HG02852 (cell line): ENCODE data around the gene OAS1.
"Not testable (repeated sequence)": the region's sequence is repeated elsewhere in the genome, so short reads cannot be mapped to it uniquely, and the experiment has no call there.

Experiments
- ATAC-seq: cut with Tn5 transposase; IDR thresholded peaks from one replicate; pipeline ENCODE4 v1.9.1; 2021; ENCODE audit warnings: mild to moderate bottlenecking, moderate library complexity; ENCODE audit not compliant: unreplicated experiment

OAS1 gene

DNA sequence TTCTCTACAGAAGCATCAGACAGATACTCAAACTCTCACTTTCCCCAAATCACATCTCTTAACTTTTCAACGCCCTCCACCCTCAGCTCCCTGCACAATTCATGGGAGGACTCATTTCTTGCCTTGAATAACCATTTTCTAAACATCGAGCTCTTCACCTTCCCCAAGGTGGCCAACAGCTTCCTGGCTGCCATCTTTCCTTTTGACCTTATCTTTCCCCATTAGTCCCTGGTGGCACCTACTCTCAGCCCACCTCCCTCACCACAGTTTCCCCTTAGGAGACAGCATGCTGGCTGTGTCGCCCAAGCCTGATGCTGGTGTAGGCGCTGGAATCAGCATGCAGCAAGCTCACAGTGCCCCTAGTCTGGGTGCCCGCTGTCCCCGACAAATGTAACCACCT is 8.4 kb upstream of the OAS1 start:
- ATAC-seq, result no peak

DNA sequence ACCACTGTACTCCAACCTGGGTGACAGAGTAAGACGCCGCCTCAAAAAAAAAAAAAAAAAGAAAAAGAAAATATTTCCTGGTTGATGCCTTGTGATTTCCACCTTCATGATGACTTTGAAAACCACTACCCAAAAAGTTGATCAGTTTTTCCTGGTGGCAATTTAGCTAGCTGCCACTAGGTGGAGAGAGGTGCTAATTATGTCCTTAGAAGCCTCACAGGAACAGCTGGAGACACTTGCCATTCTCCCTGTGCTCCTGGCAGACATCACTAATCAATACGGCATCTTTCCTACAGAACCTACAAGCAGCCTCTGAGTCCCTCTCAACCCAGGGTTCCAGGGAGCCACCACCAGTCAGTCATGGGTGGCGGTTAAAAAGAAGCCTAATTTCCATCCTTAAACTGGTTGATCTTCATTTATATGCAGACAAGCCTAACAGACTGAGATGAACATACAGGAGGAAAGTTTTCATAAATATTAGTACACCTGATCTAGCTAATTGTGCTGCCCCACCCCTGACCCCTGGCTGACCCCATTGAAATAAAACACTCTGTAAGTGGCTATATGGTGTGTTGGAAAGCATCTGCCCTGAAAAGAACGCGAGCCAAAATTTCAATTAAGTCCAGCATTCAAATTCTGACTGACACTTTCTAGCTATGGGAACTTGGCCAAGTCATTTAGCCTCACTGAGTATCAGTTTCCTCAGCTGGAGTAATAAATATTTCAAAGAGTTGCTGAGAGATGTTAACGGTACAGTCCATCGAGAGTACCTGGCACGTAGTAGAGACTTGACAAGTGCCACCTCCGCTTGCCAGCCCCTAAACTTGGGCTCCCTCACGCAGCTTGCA is 6.2 kb upstream of the OAS1 start:
- no peak for ATAC-seq

GRCh38 chr12:112901271-112901670 is 5.5 kb upstream of the OAS1 start:
- no peak for ATAC-seq

DNA sequence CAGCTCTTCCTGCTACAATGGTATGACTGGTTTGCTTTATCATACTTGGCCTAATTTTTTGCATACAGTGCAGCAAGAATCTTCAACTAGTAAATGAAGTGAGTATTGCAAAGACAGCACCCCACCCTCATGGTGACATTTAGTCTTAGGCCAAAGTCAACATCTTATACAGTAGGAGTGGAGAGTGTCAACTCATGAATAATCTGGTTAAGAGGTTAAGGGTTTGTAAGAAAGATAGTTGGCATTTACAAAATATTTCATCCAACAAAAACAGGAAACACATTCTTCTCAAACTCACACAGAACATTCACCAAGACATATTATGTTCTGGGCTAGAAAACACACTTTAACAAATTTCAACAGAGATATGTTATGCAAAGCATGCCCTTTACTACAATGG is 2.2 kb upstream of the OAS1 start:
- ATAC-seq, result no peak

DNA sequence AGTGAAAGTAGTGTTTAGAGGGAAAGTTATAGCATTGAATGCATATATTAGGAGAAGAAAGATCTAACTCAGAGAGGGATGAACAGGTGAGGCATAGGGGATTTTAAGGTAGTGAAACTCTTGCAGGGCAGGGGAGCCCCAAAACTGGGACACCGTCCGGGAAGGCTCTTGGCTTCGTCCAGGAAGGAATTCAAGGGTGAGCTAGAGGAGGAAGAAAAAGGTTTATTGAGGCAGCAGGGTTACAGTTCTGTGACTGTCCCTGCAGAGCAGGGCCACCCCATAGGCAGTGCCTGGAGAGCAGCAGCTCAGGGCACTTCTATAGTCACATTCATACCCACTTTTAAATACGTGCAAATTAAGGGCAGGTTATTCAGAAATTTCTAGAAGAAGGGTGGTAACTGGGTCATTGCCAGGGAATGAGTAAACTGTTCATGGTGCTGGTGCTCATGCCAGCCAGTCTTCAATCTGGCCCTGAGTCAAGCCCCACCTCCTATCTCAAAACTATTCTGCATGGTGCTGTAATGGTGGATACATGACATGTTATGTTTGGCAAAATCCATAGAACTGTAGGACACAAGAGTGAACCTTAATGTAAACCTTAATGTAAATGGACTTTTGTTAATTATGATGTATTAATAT is 1.2 kb upstream of the OAS1 start:
- ATAC-seq, result no peak

DNA sequence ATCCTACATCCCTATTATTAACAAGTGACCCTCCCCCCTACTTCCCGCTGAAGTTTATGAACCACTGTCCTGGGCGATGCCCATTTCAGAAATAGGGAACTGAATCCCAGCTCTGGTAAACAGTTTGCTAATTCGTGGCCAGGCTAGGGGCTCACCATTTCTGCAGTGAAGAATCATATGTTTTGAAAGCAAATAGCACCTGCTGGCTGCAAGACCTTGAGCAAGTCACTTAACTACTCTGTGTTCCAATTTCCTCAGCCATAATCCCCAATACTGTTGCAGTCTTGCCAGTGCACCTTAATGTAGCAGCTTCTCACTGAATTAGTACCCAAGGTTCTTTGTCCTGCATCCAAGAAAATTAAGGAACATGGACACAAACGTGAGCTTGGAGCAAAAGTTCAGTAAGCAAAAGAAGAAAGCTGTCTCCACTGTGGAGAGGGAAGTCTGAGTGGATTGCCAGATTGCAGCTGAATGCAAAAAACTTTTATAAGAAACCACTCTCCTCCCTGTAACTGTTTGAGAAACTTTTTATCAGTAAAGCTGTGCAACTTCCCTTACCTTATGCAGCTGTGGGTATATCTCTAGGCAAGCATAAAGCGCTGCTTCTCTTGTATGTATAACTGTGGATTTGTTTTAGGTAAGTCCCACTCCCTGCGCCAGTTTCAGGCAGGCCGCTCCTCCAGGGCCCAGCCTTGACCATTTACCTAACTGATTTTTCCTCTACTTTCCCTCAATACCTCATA is 824 bp downstream of the OAS1 start:
- ATAC-seq, result peak; percentile 60

- ATAC-seq, result no peak
These were observed 1.8 kb downstream of the OAS1 start for GRCh38 chr12:112908548-112908947.

DNA sequence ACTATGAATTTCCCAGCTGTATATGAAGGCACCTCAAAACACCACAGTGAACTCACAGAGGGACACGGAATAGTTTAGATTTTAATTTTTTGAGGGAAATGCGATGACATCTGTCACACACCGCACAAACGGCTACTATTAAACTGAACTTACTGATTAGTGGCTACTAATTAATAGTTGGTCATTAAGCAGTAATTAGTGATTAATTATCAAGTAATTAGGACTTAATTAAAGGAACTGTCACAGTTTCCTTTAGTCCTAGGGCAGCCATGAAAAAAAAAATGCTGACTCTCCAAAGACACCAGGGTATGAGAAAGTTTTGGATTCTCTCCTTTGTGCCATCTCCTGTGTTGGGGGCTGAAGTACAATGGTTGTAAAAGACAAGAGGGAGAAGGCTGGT is 2.9 kb downstream of the OAS1 start:
- no peak for ATAC-seq

GRCh38 chr12:112913038-112913688 is 6.4 kb downstream of the OAS1 start:
- ATAC-seq, result no peak

- not testable (repeated sequence) for ATAC-seq
These were observed 7.1 kb downstream of the OAS1 start for GRCh38 chr12:112913888-112914287.

GRCh38 chr12:112916270-112916669 is 9.5 kb downstream of the OAS1 start:
- no peak for ATAC-seq

DNA sequence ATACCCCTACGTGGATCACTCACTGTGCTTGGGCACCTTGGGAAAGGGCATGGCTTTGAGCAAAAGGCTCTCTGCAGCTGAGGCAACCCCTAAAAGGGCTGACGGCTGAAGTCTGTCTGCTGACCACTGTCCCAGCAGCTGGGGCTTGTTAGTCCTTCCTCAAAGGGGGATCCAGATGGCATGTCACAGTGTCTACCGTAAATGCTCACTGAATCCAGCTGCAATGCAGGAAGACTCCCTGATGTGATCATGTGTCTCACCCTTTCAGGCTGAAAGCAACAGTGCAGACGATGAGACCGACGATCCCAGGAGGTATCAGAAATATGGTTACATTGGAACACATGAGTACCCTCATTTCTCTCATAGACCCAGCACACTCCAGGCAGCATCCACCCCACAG is 12.4 kb downstream of the OAS1 start:
- ATAC-seq, result no peak

DNA sequence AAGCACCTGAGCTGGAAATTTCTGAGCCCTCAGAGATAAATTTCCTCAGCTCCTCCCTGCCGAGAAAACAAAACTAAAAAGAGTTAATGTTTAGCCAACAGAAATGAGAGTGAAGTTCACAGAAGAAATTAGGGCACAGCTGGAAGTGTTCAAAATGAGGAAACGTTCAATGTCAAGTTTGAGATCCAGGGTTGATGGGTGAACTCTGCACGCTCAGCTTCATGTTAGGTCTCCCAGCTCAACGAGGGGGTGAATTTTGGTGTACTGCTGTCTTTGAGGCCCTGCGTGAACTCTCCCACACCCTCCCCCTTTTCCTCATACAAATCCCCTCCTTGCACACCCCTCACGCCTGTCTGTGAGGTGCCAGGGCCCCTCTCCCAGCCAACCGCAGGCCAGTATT is 18.2 kb downstream of the OAS1 start:
- ATAC-seq, result no peak

DNA sequence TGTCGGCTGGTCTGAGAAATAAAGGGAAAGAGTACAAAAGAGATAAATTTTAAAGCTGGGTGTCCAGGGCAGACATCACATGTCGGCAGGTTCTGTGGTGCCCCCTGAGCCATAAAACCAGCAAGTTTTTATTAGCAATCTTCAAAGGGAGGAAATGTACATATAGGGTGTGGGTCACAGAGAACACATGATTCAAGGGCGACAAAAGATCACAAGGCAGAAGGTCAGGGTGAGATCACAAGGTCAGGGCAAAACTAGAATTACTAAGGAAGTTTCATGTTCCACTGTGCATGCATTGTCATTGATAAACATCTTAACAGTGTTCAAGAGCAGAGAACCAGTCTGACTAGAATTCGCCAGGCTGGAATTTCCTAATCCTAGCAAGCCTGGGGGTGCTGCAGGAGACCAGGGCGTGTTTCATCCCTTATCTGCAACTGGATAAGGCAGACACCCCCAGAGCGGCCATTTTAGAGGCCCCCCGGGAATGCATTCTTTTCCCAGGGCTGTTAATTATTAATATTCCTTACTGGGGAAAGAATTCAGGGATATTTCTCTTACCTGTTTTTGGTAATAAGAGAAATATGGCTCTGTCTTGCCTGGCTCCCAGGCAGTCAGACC is 19.8 kb downstream of the OAS1 start:
- ATAC-seq, result not testable (repeated sequence)

DNA sequence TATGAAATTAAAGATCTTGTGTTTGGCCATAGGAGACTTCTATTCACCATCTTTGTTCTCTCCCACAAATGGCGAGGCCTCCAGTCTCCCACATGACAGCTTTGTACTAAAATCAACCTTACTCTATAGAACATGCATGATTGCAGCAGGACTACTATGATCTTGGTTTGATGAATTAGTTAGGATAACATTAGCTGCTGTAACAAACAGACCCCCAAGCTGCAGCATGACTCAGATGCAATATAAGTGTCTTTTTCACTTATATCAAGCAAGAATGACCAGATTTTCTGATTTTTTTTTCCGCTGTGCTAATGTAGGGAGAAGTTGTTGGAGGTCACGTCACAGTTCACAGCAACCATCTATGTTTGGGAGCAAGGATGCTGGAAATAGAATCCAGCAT is 20.7 kb downstream of the OAS1 start:
- ATAC-seq, result no peak

GRCh38 chr12:112927925-112928324 is 21.2 kb downstream of the OAS1 start:
- no peak for ATAC-seq

DNA sequence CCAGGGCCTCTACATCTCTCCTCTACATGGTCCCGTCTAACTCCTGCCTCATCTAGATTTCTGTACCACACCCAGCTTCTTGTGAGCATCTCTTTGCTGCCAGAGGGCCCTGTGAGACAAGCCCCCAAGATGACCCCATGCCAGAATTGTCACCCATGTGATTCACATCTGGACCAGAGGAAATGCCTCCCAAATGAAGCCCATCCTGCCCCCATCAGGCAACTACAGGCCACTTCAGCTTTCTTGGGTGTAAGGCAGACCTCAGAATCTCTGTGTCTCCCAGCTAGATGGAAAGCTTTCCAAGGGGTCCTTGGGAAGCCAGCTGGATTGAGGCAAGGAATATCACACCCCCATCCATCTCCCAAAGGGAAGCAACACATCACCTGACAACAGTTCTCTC is 22.2 kb downstream of the OAS1 start:
- no peak for ATAC-seq

DNA sequence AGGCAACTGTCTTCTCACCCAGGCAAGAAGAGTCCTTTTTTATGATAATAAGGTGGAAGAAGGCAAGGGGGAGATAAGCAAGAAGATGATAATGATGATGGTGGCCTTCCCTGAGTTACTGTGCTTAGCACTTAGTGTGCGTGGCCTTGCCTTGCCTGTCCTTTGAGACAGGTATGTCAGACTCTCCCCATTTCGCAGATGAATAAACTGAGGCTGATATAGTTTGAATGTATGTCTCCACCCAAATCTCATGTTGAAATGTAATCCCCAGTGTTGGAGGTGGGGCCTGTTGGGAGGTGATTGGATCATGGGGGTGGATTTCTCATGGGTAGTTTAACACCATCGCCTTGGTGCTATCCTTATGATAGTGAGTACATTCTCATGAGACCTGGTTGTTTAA is 23.0 kb downstream of the OAS1 start:
- no peak for ATAC-seq

DNA sequence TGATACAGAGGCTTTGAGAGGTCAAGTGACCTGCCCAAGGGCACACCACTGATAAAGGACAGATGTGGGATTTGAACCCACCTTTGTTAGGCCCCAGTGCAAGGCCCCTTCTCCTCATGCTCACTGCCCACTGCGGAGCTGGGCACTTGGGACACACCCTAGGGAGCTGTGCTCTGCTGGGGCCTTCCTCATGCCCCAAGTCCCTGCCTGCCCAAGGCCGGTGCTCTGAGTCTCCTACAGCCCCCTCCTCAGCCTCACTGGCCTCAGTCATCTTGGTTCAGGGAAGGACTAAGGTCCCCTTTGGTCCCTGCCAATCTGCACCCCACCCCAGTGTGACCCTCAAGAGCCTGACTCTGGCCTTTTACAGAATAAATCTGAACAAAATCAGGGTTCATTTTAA is 23.6 kb downstream of the OAS1 start:
- no peak for ATAC-seq

- ATAC-seq, result no peak
These were observed 25.8 kb downstream of the OAS1 start for GRCh38 chr12:112932485-112933128.
